Brain microvascular endothelial cell (primary cell): Measurements from ENCODE around the gene SMG6.
A peak's percentile ranks its signal among the peaks of the same experiment; 100 is the strongest.

ENCODE experiments used
- DNase-seq: peaks from one replicate; pipeline ENCODE4 v3.0.0-alpha.2; 2020
- H3K27ac ChIP-seq: fragments of 250-450 bp; sonication (Bioruptor Pico); 2 replicates; pipeline ENCODE4 v1.5.1; 2020; ENCODE audit warnings: mild to moderate bottlenecking, moderate library complexity
- H3K27me3 ChIP-seq: fragments of 250-450 bp; sonication (Bioruptor Pico); replicated peaks from 2 replicates; pipeline ENCODE4 v1.5.1; 2020; ENCODE audit warnings: mild to moderate bottlenecking
- H3K36me3 ChIP-seq: fragments of 250-450 bp; sonication (Bioruptor Pico); replicated peaks from 2 replicates; pipeline ENCODE4 v1.5.1; 2020; ENCODE audit warnings: mild to moderate bottlenecking
- H3K4me3 ChIP-seq: 2 replicates; pipeline ENCODE4 v1.5.1; 2011; ENCODE audit warnings: low read depth, mild to moderate bottlenecking, control low read depth, low read length, moderate library complexity
- CTCF ChIP-seq: IDR thresholded peaks from 2 replicates; pipeline ENCODE4 v1.5.1; 2011; ENCODE audit warnings: low read depth, mild to moderate bottlenecking, moderate library complexity, low read length, control low read depth, inconsistent platforms; ENCODE audit errors: missing control alignments
- in situ Hi-C: cut with HindIII; loops from 2 replicates; pipeline ENCODE4 v1.10.0; 2017; ENCODE audit warnings: low sequenced_read_pairs, low pct_ligation_motif_present

SMG6 gene

DNA sequence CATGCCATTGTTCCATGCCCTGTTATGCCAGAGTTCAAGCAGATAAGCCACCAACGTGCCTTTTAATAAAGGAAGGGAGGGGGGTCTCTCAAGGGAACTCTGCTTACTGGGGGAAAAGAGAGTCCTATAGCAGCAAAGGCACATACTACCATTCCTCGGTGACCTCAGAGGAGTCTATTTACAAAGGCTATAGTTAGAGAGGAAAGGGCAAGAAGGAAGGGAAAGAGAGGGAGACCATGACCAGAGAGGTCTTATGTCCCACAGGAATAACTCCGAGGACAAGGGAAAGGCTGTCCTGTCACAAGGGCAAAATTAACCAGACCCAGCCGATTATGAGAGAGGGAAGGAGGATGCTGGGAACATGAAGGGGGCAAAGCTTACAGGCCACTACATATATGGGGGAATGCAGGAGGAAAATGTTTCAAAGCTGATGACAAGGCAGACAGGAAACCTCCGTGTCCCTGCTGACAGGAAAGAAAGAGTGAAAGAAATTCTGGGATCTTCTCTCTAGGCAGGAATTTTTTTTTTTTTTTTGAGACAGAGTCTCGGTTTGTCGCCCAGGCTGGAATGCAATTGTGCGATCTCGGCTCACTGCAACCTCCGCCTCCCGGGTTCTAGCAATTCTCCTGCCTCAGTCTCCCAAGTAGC is 197.2 kb downstream of the SMG6 start:
- in situ Hi-C loops = no loop called here
- Histone ChIP-seq H3K36me3 (no peaks in the 10 kb centered on the region), H3K27me3 (no peaks in the 10 kb centered on the region), H3K4me3 (no peak overlapping the region), H3K27ac (no peak overlapping the region)
- no peak for TF ChIP-seq CTCF
- DNase-seq = no peak

- in situ Hi-C loops = no loop called here
- TF ChIP-seq CTCF = no peak
- no peak overlapping the region for H3K27ac ChIP-seq
- no peak overlapping the region for H3K4me3 ChIP-seq
- no peaks in the 10 kb centered on the region for H3K36me3 ChIP-seq
- DNase-seq = no peak
- no peaks in the 10 kb centered on the region for H3K27me3 ChIP-seq
These were observed 197.9 kb downstream of the SMG6 start for GRCh38 chr17:2105663-2106062.

- in situ Hi-C loops = no loop called here
- Histone ChIP-seq H3K27ac (no peak overlapping the region), H3K4me3 (no peak overlapping the region), H3K36me3 (no peaks in the 10 kb centered on the region), H3K27me3 (no peaks in the 10 kb centered on the region)
- TF ChIP-seq CTCF = no peak
- peak; percentile 74 for DNase-seq
These were observed 200.4 kb downstream of the SMG6 start for GRCh38 chr17:2102931-2103809.

DNA sequence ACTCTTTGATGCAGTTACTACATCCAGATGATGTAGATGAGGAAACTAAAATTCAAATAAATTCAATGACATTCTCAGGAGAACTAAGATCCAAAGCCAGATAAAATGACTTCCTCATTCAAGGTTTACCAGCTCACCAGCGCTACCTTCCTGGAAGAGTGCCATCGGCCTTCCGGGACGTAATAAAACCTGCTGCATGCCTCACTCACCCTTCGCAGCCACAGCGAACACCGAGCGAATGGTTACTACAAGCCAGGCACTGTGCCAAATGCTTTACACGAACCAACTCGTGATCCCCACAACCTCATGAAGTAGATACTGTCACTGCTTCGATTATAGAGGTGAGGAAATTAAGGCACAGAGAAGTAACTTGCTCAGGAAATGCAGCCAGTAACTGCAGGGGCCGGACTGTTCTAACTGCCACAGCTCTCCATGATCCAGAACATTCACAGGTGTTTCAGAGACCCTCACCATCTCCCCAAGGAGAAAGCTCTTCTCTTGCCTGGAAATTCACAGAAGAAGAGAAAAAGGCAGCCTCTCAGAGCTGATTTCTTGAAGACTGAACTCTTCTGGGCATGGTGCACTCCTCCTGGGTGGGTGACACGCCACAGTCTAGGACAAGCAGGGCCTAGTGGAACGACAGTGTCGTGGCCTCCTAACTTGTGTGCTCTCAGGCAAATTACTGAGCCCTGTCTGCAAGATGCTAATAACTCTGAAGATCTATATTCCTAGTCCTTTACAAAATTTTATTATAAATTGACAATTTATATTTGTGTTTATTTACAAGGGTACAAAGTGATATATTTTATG is 201.9 kb downstream of the SMG6 start:
- H3K27ac ChIP-seq = no peak overlapping the region
- H3K36me3 ChIP-seq = no peaks in the 10 kb centered on the region
- in situ Hi-C loops = no loop called here
- no peak overlapping the region for H3K4me3 ChIP-seq
- H3K27me3 ChIP-seq = no peaks in the 10 kb centered on the region
- no peak for TF ChIP-seq CTCF
- DNase-seq = no peak

DNA sequence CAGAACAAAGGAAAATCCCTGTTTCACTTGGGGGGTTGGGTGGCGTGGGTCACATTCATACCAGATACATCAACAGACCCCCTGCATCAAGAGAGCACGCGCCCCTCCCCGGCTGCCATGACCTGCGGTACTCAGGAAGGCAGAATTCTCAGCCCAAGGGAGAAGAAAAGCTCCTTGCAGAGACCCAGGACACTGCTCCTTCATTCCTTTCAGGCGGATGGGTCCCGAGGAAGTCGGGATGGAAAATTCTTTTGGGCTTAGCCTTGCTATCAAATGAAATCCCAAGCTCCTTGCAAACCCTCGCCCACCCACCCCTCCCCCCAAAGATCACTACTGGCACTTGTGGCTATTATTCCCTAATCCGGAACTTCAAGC is 208.1 kb downstream of the SMG6 start:
- Histone ChIP-seq H3K27ac (peak overlapping the region; percentile 3), H3K27me3 (no peaks in the 10 kb centered on the region), H3K36me3 (peaks cover 2% of the 10 kb centered on the region), H3K4me3 (no peak overlapping the region)
- in situ Hi-C loops = no loop called here
- no peak for TF ChIP-seq CTCF
- DNase-seq = no peak
